Measurements from ENCODE around the gene CSNK2B.

The CSNK2B gene

DNA sequence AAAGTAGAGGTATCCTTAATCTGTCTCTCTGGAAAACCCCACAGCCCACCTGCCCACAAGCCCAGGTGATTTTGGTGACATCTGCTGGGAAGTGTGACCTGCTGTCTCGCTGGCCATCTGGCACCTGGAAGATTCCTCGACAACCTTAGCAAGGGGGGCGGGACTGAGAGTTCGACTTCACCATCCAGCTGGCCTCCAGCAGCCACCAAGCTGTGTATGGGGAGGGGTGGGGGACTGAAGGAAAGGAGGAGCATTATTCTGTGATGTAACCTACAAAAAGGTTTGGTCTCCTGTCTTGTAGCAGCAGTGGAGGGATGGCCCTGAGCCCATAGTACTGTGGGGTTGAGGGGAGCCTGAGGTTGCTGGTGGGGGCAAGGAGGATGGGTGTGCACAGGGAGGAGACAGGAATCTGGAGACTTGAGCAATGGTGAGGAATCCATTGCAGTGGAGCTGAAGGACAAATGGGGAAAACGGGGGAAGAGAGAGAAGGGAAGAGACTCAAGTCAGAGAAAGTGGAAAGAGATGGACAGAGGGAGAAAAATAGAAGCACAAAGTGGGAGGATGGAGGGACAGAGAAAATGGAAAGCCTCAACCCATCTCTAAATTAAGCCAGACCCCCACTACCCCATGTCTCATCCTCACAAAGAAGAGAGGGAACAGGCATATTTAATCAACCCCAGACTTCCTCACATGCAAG, 44.8 kb downstream of the CSNK2B start:
- no peak overlapping the region for H3K4me3 ChIP-seq (ENCODE audit: low read depth, low read length)
- ChIA-PET POLR2A (no interaction called here), CTCF (interaction anchor here (0.8 kb wide), 1 partner anchor 20 kb away, joined by 3 read pairs; no protein-coding TSS in a partner anchor)
- DNase-seq (ENCODE audit: low read depth, low spot score) = no peak
- TF ChIP-seq, protein P1, sequence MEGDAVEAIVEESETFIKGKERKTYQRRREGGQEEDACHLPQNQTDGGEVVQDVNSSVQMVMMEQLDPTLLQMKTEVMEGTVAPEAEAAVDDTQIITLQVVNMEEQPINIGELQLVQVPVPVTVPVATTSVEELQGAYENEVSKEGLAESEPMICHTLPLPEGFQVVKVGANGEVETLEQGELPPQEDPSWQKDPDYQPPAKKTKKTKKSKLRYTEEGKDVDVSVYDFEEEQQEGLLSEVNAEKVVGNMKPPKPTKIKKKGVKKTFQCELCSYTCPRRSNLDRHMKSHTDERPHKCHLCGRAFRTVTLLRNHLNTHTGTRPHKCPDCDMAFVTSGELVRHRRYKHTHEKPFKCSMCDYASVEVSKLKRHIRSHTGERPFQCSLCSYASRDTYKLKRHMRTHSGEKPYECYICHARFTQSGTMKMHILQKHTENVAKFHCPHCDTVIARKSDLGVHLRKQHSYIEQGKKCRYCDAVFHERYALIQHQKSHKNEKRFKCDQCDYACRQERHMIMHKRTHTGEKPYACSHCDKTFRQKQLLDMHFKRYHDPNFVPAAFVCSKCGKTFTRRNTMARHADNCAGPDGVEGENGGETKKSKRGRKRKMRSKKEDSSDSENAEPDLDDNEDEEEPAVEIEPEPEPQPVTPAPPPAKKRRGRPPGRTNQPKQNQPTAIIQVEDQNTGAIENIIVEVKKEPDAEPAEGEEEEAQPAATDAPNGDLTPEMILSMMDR (IDR thresholded peaks at IDR 0.05; ENCODE audit: insufficient read depth, low read length, missing control alignments) = no peak

DNA sequence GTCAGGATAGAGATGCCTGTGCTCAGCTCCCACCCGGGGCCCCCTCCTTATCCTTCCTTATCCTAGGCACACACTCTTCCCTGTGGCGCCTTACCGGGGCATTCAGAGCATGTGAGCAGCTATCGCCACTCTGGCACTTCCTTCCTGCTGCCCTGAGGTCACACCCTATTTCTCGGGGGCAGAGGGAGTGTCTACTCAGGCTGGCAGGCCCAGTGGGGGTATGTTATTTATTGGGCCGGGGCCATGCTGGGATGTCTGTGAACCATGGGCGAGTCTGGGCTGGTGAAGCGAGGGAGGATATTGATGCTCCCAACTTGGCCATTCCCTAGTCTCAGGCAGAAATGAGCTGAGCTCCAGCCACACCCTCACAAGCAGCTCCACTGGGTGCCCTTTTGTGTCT, 45.4 kb downstream of the CSNK2B start:
- ChIA-PET CTCF (interaction anchor here (0.8 to 1.1 kb wide), 2 partner anchors 19 to 30 kb away, joined by 3 read pairs; partner anchors contain the start of gene LY6G5C), POLR2A (interaction anchor here (1.4 kb wide), 1 partner anchor 16 kb away, joined by 5 read pairs; no protein-coding TSS in a partner anchor)
- TF ChIP-seq, protein P1 (IDR thresholded peaks at IDR 0.05; ENCODE audit: insufficient read depth, low read length, missing control alignments) = no peak
- DNase-seq (ENCODE audit: low read depth, low spot score) = no peak
- no peak overlapping the region for H3K4me3 ChIP-seq (ENCODE audit: low read depth, low read length)

DNA sequence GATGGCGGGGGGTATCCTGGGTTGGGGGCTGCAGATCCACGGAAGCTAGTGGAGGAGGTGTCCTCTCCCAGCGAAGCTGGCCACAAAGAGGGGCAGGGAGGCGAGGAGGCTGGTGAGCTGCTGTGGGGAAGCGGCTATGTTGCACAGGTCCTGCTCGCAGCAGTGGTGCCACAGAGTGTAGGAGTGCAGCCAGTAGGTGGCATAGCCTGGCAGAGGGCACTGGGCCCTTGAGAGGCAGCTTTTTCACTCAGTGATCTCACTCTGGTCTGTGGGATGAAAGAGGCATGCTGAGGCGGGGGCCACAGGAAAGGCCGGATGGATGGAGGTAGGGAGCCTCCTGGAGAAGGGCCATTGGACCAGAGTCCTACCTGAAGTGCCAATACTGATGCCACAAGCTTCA, 46.4 kb downstream of the CSNK2B start:
- ChIA-PET CTCF (interaction anchor here (0.8 to 1.8 kb wide), 3 partner anchors 10 to 118 kb away, joined by 3 to 4 read pairs (median 3); partner anchors contain the start of gene LY6G5C), POLR2A (interaction anchor here (1.4 kb wide), 1 partner anchor 15 kb away, joined by 5 read pairs; no protein-coding TSS in a partner anchor)
- TF ChIP-seq, protein P1 (IDR thresholded peaks at IDR 0.05; ENCODE audit: insufficient read depth, low read length, missing control alignments) = peak; percentile 21
- no peak for DNase-seq (ENCODE audit: low read depth, low spot score)
- no peak overlapping the region for H3K4me3 ChIP-seq (ENCODE audit: low read depth, low read length)

DNA sequence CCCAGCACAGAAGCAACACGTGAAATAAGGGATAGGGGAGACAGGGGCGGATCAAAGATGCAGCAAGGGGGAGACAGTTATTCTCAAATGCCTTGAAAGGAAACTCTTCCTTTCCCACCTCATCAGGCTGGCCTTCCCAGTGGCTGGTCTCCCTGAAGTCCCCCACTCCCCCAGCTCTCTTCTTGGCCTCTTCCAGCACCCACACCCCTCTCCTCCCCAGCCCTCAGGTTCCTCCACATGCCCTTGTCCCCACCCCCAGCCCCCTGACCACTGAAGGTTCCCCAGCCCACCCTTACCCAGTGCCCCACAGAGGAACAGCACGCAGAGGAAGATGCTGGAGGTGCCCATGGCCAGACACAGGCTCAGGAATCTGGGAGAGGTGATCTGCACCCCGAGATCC, 47.6 kb downstream of the CSNK2B start:
- ChIA-PET POLR2A (interaction anchor here (0.8 kb wide), 1 partner anchor 114 kb away, joined by 4 read pairs; the partner anchor contains the start of gene HSPA1B), CTCF (interaction anchor here (1.8 to 3.0 kb wide), 2 partner anchors 16 to 117 kb away, joined by 4 to 12 read pairs; partner anchors contain the start of gene DDAH2)
- TF ChIP-seq, protein P1 (IDR thresholded peaks at IDR 0.05; ENCODE audit: insufficient read depth, low read length, missing control alignments) = no peak
- DNase-seq (ENCODE audit: low read depth, low spot score) = no peak
- H3K4me3 ChIP-seq (ENCODE audit: low read depth, low read length) = no peak overlapping the region

DNA sequence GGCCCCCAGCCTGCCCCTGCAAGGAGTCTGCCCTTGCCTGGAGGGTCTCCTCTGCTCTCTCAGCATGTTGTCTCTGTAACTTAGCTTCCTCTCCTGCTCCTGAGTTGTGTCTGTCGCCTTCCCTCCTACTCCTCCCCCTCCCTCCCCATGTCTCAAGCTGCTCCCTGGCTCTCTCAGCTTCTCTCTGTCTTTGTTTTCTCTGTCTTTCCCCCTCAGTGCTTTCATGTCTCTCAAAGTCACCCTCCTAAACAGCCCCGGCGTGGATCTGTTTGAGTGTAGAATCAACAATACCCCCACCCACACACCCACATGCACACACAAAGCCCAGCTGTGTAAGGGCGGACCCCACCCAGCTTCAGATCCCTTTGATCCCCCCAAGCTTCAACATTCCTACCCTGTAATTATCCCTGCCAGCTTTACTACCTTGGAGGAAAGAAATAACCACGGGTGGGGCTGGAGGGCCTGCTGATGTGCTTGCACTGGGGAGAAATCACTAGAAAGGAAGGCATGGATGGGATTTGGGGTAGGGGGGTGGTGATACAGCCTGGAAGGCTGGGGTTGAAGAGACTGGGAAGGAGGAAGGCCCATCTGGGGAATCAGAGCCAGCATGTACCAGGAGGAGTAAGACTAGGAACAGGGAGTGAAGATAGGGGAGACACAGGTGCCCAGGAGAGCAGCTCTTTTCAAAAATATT, 48.3 kb downstream of the CSNK2B start:
- ChIA-PET CTCF (interaction anchor here (0.6 to 3.0 kb wide), 3 partner anchors 14 to 116 kb away, joined by 3 to 12 read pairs (median 4); partner anchors contain the start of gene DDAH2), POLR2A (interaction anchor here (0.6 to 0.8 kb wide), 2 partner anchors 19 to 113 kb away, joined by 4 read pairs; partner anchors contain the start of gene HSPA1B)
- TF ChIP-seq, protein P1 (IDR thresholded peaks at IDR 0.05; ENCODE audit: insufficient read depth, low read length, missing control alignments) = no peak
- H3K4me3 ChIP-seq (ENCODE audit: low read depth, low read length) = no peak overlapping the region
- DNase-seq (ENCODE audit: low read depth, low spot score) = no peak
